HEK293 (cell line): Measurements from ENCODE around the gene ITSN2.

ENCODE experiments used
- CTCF ChIA-PET: fragments of 350-600 bp; formaldehyde crosslinking; extraction: SDS; loops from one replicate; lab custom pipeline; 2021; ENCODE audit warnings: antibody characterized with exemption; lab: Yijun Ruan, JAX
- POLR2A ChIA-PET: fragments of 300-600 bp; formaldehyde crosslinking; extraction: SDS; loops from one replicate; lab custom pipeline; 2020; ENCODE audit warnings: antibody characterized with exemption, inconsistent platforms; lab: Yijun Ruan, JAX
- H3K27ac ChIP-seq: fragments of 200-500 bp; sonication (Bioruptor generic); 2 replicates; pipeline ENCODE4 v1.5.1; 2014; ENCODE audit warnings: low read depth, low read length, control low read depth, inconsistent platforms; ENCODE audit errors: extremely low read depth
- H3K36me3 ChIP-seq, 2 experiments: fragments of 200-500 bp in 1 of 2; sonication (Bioruptor generic) in 1 of 2; 1 replicate in 1 of 2; 2 replicates in 1 of 2; pipeline ENCODE4 v1.5.1; 2014 to 2017; ENCODE audit warnings: inconsistent platforms in 2 of 2, low read length in 2 of 2; ENCODE audit not compliant: control insufficient read depth in 2 of 2, insufficient read depth in 1 of 2
- H3K4me1 ChIP-seq: fragments of 200-500 bp; sonication (Bioruptor generic); 2 replicates; pipeline ENCODE4 v1.5.1; 2014; ENCODE audit warnings: mild to moderate bottlenecking, low read length, inconsistent platforms; ENCODE audit not compliant: control insufficient read depth, insufficient read depth
- H3K4me3 ChIP-seq: 2 replicates; pipeline ENCODE4 v1.5.1; 2011; ENCODE audit warnings: low read depth, mild to moderate bottlenecking, control low read depth, low read length, moderate library complexity
- H3K9me3 ChIP-seq: fragments of 200-500 bp; sonication (Bioruptor generic); 2 replicates; pipeline ENCODE4 v1.5.1; 2014; ENCODE audit warnings: low read depth, low read length, inconsistent platforms; ENCODE audit not compliant: control insufficient read depth, insufficient read depth
- GFI1B ChIP-seq: fragments of 450-650 bp; formaldehyde crosslinking; IDR thresholded peaks from 2 replicates; pipeline ENCODE4 v1.5.1; 2016; ENCODE audit warnings: missing biosample characterization, missing genetic modification characterization
- GLI2 ChIP-seq: fragments of 450-650 bp; formaldehyde crosslinking; IDR thresholded peaks from 2 replicates; pipeline ENCODE4; 2017; ENCODE audit warnings: missing biosample characterization, missing genetic modification characterization, low read depth, borderline replicate concordance
- OSR2 ChIP-seq: fragments of 450-650 bp; formaldehyde crosslinking; IDR thresholded peaks from 2 replicates; pipeline ENCODE4 v1.5.1; 2016; ENCODE audit warnings: missing biosample characterization, missing genetic modification characterization
- SETDB1 ChIP-seq: IDR thresholded peaks from one replicate; pipeline ENCODE4 v1.6.1; 2017; ENCODE audit warnings: mild to moderate bottlenecking, low read length, moderate library complexity, mixed read lengths; ENCODE audit not compliant: insufficient read length
- ZBTB10 ChIP-seq: fragments of 450-650 bp; formaldehyde crosslinking; IDR thresholded peaks from 2 replicates; pipeline ENCODE4 v1.5.1; 2016; ENCODE audit warnings: missing biosample characterization, missing genetic modification characterization
- ZBTB7A ChIP-seq: fragments of 450-650 bp; formaldehyde crosslinking; IDR thresholded peaks from 2 replicates; pipeline ENCODE4 v1.5.1; 2016; ENCODE audit warnings: low read depth, missing biosample characterization, missing genetic modification characterization
- ZNF112 ChIP-seq: fragments of 450-650 bp; formaldehyde crosslinking; IDR thresholded peaks from 2 replicates; pipeline ENCODE4 v1.5.0; 2017; ENCODE audit warnings: missing biosample characterization, missing genetic modification characterization
- ZNF133 ChIP-seq: fragments of 450-650 bp; formaldehyde crosslinking; IDR thresholded peaks from 2 replicates; pipeline ENCODE4 v1.5.1; 2016; ENCODE audit warnings: missing biosample characterization, missing genetic modification characterization
- ZNF155 ChIP-seq: fragments of 450-650 bp; formaldehyde crosslinking; IDR thresholded peaks from 2 replicates; pipeline ENCODE4 v1.5.1; 2016; ENCODE audit warnings: missing biosample characterization, missing genetic modification characterization
- ZNF280C ChIP-seq: fragments of 450-650 bp; formaldehyde crosslinking; IDR thresholded peaks from 2 replicates; pipeline ENCODE4 v1.5.1; 2016; ENCODE audit warnings: missing biosample characterization, missing genetic modification characterization
- ZNF302 ChIP-seq: fragments of 450-650 bp; formaldehyde crosslinking; IDR thresholded peaks from 2 replicates; pipeline ENCODE4 v1.5.1; 2016; ENCODE audit warnings: missing biosample characterization, missing genetic modification characterization, low read depth
- ZNF341 ChIP-seq: fragments of 450-650 bp; formaldehyde crosslinking; IDR thresholded peaks from 2 replicates; pipeline ENCODE4; 2016; ENCODE audit warnings: low read depth, missing biosample characterization, missing genetic modification characterization
- ZNF366 ChIP-seq: fragments of 450-650 bp; formaldehyde crosslinking; conservative IDR thresholded peaks from 2 replicates; pipeline ENCODE4 v1.5.1; 2016; ENCODE audit warnings: missing biosample characterization, missing genetic modification characterization
- ZNF423 ChIP-seq: fragments of 450-650 bp; formaldehyde crosslinking; IDR thresholded peaks from 2 replicates; pipeline ENCODE4 v1.5.1; 2016; ENCODE audit warnings: missing biosample characterization, missing genetic modification characterization
- ZNF426 ChIP-seq: fragments of 450-650 bp; formaldehyde crosslinking; IDR thresholded peaks from 2 replicates; pipeline ENCODE4 v1.5.1; 2017; ENCODE audit warnings: missing biosample characterization, missing genetic modification characterization, mild to moderate bottlenecking, inconsistent platforms, moderate library complexity
- ZNF48 ChIP-seq: fragments of 450-650 bp; formaldehyde crosslinking; IDR thresholded peaks from 2 replicates; pipeline ENCODE4 v1.5.1; 2016; ENCODE audit warnings: missing biosample characterization, missing genetic modification characterization
- ZNF510 ChIP-seq: fragments of 450-650 bp; formaldehyde crosslinking; IDR thresholded peaks from 2 replicates; pipeline ENCODE4 v1.5.1; 2018; ENCODE audit warnings: mild to moderate bottlenecking, missing genetic modification characterization, missing biosample characterization; ENCODE audit not compliant: insufficient replicate concordance
- ZNF521 ChIP-seq: fragments of 450-650 bp; formaldehyde crosslinking; IDR thresholded peaks from 2 replicates; pipeline ENCODE4 v1.5.1; 2017; ENCODE audit warnings: missing biosample characterization, mild to moderate bottlenecking, missing genetic modification characterization
- ZNF544 ChIP-seq: fragments of 450-650 bp; formaldehyde crosslinking; IDR thresholded peaks from 2 replicates; pipeline ENCODE4 v1.5.0; 2017; ENCODE audit warnings: missing biosample characterization, missing genetic modification characterization
- ZNF548 ChIP-seq: fragments of 450-650 bp; formaldehyde crosslinking; IDR thresholded peaks from 2 replicates; pipeline ENCODE4 v1.5.1; 2016; ENCODE audit warnings: missing biosample characterization, missing genetic modification characterization
- ZNF621 ChIP-seq: fragments of 450-650 bp; formaldehyde crosslinking; IDR thresholded peaks from 2 replicates; pipeline ENCODE4 v1.5.1; 2017; ENCODE audit warnings: missing biosample characterization, missing genetic modification characterization
- ZNF658 ChIP-seq: fragments of 450-650 bp; formaldehyde crosslinking; IDR thresholded peaks from 2 replicates; pipeline ENCODE4; 2016; ENCODE audit warnings: missing biosample characterization, missing genetic modification characterization
- ZNF776 ChIP-seq: fragments of 450-650 bp; formaldehyde crosslinking; IDR thresholded peaks from 2 replicates; pipeline ENCODE4 v1.5.0; 2017; ENCODE audit warnings: missing biosample characterization, missing genetic modification characterization, borderline replicate concordance

The ITSN2 gene

GRCh38 chr2:24191848-24192247 is 168.5 kb downstream of the ITSN2 start:
- Histone ChIP-seq H3K36me3 (no peaks in the 10 kb centered on the region), H3K9me3 (no peaks in the 10 kb centered on the region), H3K4me3 (no peak overlapping the region), H3K4me1 (no peaks in the 10 kb centered on the region), H3K27ac (no peak overlapping the region)
- ChIA-PET CTCF (no interaction called here), POLR2A (no interaction called here)
- TF ChIP-seq ZBTB7A (tag by site-specific recombination) (no peak), ZNF548 (tag by site-specific recombination) (no peak), ZNF366 (tag by site-specific recombination) (no peak), OSR2 (tag by site-specific recombination) (no peak), ZNF510 (no peak), ZNF280C (tag by site-specific recombination) (no peak), ZNF658 (tag by site-specific recombination) (no peak), ZNF621 (no peak), GFI1B (tag by site-specific recombination) (no peak), ZNF426 (tag by site-specific recombination) (no peak), ZNF776 (tag by site-specific recombination) (no peak), ZNF521 (tag by site-specific recombination) (no peak)

DNA sequence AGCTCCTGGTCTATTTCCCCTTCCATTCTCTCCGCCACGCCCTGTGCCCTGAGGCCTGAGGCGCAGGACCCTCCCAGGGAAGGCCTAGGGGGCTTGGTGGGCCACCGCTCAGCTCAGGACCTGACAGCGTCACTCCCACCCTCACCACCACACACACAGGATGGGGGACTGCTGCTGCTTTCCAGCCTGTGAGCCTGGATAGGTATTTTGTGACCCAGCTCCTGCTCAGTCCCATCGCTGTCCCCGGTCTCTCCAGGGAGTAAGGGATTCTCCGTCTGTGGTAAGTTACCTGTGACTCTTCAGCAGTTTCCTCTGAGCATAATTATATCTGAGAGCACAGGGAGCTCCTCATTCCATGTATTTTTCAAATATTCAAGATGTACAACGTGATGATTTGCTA is 169.2 kb downstream of the ITSN2 start:
- no peaks in the 10 kb centered on the region for H3K4me1 ChIP-seq
- no peaks in the 10 kb centered on the region for H3K9me3 ChIP-seq
- POLR2A ChIA-PET, result no interaction called here
- no peaks in the 10 kb centered on the region for H3K36me3 ChIP-seq
- CTCF ChIA-PET, result no interaction called here
- H3K27ac ChIP-seq, result no peak overlapping the region
- no peak overlapping the region for H3K4me3 ChIP-seq
- no peak for TF ChIP-seq ZBTB10 (tag by site-specific recombination)
- TF ChIP-seq ZNF341 (tag by site-specific recombination), result no peak
- no peak for TF ChIP-seq SETDB1
- no peak for TF ChIP-seq GLI2
- TF ChIP-seq ZNF423 (tag by site-specific recombination), result no peak
- no peak for TF ChIP-seq ZNF133 (tag by site-specific recombination)
- no peak for TF ChIP-seq ZNF302
- TF ChIP-seq ZNF48 (tag by site-specific recombination), result no peak

DNA sequence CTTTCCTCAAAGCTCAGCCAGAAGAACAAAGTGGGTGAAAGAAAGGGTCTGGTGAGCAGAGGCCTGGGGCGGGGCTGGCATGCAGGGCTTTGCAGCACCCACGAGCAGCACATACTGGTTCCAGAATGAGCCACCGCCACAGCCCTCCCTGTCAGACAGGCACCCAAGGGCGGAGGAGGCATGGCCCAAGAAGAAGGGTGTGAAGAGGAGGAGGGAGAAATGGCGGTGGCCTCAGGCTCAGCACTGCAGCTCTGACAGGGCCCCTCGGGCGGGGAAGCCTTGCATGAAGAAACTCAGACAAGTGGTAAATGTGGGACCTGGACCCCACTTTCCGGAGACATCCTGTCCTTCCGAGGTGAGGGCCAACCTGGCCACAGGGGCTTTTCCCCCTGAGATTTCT is 169.8 kb downstream of the ITSN2 start:
- TF ChIP-seq ZNF112, result no peak
- no peak for TF ChIP-seq ZNF544 (tag by site-specific recombination)
- no peak for TF ChIP-seq ZNF155 (tag by site-specific recombination)
- Histone ChIP-seq H3K36me3 (no peaks in the 10 kb centered on the region), H3K27ac (no peak overlapping the region), H3K4me3 (no peak overlapping the region), H3K9me3 (no peaks in the 10 kb centered on the region), H3K4me1 (no peaks in the 10 kb centered on the region)
- POLR2A ChIA-PET, result no interaction called here
- CTCF ChIA-PET, result interaction anchor here (0.6 kb wide), 1 partner anchor 27 kb away, joined by 3 read pairs; no protein-coding TSS in a partner anchor
